NCI-H146 treated with DMSO at 0.1 percent for 48 hours (cell line): ENCODE measurements around the gene KIFAP3.
A peak's percentile ranks its signal among the peaks of the same experiment; 100 is the strongest.
"Not testable (repeated sequence)": the region's sequence is repeated elsewhere in the genome, so short reads cannot be mapped to it uniquely, and the experiment has no call there.

ENCODE experiments used
- DNase-seq: peaks from one replicate; lab custom pipeline; 2025; ENCODE audit not compliant: unreplicated experiment; lab: John Stamatoyannopoulos, UW

Gene KIFAP3

DNA sequence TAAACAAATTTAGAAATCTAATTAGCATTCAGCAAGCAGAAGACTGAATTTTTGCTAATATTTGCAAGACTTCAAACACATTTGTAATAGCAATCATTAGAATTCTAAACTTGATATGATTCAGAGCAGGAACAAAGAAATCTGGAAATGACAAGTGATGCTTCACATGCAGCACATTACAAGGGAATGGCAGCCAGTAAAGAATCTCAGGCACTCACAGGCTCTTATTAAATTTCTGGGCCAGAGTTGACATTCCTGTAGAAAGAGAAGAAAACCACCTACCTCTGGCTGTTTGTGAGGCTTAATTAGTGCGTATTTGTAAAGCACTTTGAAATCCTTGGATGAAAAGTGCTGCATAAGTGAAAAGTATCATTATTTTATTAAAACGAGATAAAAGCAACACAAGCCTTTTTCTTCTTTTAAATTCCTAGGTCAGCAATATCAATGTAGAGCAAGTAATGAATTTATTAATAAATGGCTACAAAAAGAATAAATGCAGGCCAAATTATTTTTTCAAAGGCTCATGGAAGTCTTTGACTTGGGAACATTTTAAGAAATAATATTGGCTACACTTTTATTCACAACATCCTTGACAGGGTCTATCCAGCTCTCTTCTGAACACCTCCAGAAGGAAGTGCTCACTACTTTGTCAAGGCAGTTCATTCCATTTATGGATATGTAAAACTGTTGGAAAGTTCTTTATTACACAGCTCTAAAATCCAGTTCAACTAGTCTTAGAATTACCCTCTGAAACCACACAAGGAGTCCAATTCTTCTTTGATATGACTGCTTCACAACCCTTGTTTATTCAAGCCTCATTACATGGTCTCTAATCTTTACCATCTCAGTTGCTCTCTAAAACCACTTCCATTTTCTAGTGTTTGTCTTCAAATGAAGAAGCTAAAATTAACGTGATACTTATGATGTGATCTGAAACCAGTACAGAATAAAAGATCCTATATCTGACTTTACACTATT is 148.7 kb downstream of the KIFAP3 start:
- no peak for DNase-seq

DNA sequence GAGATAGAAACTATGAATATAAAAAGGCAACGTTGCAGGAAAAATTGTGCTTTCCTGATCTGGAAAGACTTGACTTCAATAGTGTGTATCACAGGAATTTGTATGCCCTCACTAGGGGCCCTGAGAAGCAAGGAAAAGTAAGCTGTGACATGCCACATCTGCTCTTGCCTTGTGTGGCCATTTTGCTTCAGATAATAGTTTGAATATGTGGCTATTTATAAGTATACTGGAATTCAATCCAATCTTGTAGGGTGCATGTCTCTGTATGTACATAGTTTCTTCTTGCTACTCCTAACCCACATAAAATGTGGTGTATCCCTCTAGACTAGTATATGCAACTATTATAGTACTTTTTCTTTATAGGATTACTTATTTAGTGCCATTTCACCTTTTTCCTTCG is 149.7 kb downstream of the KIFAP3 start:
- DNase-seq, result no peak

DNA sequence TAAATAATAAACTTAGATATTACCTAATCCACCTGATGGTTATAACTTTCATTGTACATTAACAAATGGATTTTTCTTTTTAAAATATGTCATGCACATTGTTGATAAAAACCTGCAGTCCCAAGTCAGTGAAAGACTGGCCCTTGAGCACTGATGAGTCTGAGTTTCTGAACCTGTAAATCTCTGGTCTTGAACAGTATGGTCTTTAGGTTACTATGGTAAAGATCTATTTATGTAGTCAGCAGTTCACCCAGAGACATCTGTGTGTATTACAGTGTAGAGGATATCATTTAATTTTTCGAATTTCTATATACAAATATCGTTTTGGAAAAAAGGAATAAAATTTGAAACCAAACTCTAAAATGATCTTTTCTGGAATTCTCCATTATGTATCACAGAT is 150.4 kb downstream of the KIFAP3 start:
- no peak for DNase-seq

DNA sequence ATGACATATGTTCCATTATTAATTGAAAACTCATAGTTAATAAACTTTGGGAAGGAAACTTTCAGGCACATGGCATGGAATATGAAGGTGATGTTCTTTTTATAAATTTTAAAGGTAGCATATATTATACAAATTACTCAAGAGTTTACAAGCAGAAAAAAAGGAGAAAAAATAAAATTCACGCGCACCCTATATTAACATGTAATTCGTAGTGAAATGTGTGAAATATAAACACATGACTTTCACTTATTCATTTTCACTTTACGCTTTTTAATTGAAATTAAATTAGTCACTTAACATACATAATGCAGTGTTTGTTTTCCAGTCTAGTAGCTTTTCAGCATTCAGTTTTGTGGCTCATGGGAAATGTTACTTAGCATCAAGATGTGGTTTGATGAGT is 153.4 kb downstream of the KIFAP3 start:
- DNase-seq, result no peak

DNA sequence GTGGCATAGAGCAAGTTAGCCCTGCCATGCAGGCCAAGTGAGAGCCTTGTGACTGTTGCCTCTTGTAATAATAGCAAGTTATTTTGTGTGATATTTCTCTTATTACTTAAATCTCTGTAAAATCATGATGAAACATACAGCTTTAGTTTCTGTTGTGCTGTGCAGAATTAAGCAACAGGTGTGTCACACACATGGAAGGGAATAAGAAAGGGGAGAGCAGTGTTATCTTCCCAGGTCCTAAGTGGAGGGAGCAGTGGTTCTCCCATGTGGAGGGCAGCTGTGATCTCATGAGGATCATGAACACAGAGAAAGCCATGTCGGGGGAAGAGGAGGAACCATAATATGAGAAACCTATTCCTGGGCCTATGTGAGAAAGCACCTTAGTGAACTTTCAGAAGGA is 155.6 kb downstream of the KIFAP3 start:
- DNase-seq, result no peak

- DNase-seq, result not testable (repeated sequence)
Observed at GRCh38 chr1:169918220-169918619, 156.3 kb downstream of the KIFAP3 start.

DNA sequence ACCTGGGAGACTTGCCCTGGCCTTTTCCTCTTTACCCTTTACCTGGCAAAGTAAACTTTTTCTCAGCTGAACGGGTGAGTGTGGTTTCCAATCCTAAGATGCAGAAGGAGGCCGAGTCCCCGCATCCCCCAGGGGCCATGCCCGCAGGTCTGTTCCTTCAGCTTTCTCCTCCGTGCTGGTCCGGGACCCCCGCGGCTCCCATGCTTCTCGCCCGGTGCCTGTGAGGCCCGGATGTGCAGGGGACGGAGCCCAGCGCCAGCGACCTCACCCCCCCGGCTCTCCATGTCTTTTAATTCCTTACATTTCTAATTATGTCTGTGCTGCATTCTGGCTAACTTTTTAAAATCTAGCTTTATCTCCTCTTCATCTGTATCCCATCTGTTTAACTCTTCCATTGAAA is 159.3 kb downstream of the KIFAP3 start:
- no peak for DNase-seq

GRCh38 chr1:169914531-169914930 is 160.0 kb downstream of the KIFAP3 start:
- no peak for DNase-seq

- DNase-seq, result no peak
Observed at GRCh38 chr1:169909499-169909898, 165.0 kb downstream of the KIFAP3 start.

- no peak for DNase-seq
Observed at GRCh38 chr1:169906938-169907337, 167.6 kb downstream of the KIFAP3 start.

GRCh38 chr1:169904834-169905233 is 169.7 kb downstream of the KIFAP3 start:
- no peak for DNase-seq

DNA sequence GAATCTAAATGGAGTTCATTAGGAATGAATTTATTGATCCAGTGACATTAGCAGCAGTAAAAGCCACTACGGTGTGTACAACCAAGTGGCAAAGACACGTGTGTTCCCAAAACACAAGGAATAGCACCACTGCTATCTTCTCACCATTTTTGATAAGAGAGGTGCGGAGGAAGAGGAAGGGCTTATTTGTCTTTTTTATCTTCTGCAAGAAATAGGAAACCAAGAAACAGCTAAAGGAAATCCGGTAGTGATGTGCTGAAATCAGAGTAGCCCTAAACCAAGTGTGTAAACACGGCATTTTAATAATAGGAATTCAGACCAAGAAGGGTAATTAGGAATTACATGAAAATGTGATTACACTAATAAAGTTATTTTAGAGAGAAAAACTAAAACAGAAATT is 171.7 kb downstream of the KIFAP3 start:
- no peak for DNase-seq

DNA sequence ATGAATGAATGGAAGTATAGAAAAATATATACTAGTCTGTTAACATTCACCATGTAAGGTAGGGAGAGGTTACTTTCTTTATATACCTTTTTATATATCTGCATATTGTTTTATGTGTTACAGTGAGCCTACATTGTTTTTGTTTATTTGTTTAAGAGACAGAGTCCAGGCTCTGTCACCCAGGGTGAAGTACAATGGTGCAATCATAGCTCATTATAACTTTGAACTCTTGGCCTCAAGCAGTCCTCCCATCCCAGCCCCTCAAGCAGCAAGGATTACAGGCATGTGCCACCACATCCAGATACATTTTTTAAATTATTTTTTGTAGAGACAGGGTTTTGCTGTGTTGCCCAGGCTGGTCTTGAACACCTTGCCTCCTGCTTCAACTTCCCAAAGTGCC is 173.4 kb downstream of the KIFAP3 start:
- no peak for DNase-seq

DNA sequence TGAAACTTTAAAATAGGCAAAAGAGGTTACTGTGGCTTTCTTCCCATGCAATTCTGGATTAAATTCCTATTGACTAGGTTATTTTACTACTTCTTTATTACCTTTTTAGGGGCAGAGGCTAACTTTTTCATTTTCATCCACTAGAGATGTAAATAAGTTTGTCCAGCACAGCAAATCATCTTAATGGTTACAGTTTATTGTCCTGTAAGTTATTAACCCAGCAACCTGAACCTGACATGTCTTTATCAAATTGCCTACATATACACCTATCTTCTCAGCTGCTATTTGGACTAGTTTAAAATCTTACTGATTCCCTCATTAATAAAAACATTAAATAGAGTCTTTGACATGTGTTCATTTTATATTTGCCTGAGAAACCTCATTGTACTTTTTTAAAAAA is 173.9 kb downstream of the KIFAP3 start:
- no peak for DNase-seq

- no peak for DNase-seq
Observed at GRCh38 chr1:169899519-169900217, 174.8 kb downstream of the KIFAP3 start.

GRCh38 chr1:169896013-169896412 is 178.5 kb downstream of the KIFAP3 start:
- DNase-seq, result no peak

GRCh38 chr1:169894424-169895145 is 179.9 kb downstream of the KIFAP3 start:
- DNase-seq, result peak; percentile 50

- peak; percentile 98 for DNase-seq
Observed at GRCh38 chr1:169893645-169894423, 180.7 kb downstream of the KIFAP3 start, which contains the start of gene SCYL3. SCYL3 (minus strand) TSS chr1:169893896; CDS start chr1:169888840, 5,056 bp downstream.

DNA sequence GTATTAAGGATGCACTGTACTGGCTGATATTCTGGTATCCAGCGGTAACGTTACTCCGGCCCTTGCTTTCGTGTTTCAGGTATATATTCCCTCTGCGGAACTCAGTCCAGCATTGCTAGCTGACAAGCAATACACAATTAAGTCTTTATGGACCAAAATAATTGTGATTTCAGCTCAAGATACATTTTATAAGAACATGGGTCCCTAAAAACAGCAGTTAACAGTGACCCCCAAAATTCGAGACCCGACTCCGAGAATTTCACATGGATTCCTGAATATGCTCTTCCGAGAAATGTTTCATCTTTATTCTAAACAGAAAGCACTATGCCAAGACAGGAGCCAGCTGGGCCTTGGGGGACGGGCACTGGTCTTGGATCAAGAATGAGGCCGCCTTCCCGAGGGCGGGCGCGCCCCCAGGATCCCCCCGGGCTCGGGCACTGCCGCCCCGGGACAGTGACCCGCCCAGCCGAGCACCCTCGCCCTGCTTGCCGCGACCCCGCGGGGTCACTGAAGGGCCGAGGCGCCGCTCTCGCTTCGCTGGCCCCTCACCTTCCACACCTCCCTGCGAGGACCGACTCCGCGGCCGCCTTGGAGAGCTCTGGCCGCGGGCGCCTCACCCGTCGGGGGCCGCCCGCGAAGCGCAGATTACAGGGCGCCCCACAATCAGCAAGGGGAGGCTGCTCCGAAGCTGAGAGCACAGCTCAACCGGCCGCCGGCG is 181.4 kb downstream of the KIFAP3 start:
- peak; percentile 19 for DNase-seq
